Neural progenitor cell (in vitro differentiated cells): ENCODE results near the gene ZNF200. TPM values are rescaled to one million over a fixed set of nuclear protein-coding genes. Genes with fewer than 3 reads are reported as not detected.
A peak's percentile ranks its signal among the peaks of the same experiment; 100 is the strongest.

Experiments used
- DNase-seq: peaks from one replicate; pipeline ENCODE4 v3.0.0-alpha.2; 2016; ENCODE audit warnings: low spot score
- H2AFZ ChIP-seq: fragments of 200-600 bp; sonication (generic); replicated peaks from 2 replicates; pipeline ENCODE4 v1.6.1; 2016; ENCODE audit warnings: antibody characterized with exemption
- H3F3A ChIP-seq: fragments of 200-600 bp; sonication (generic); 2 replicates; pipeline ENCODE4 v1.6.1; 2016; ENCODE audit warnings: antibody characterized with exemption, low read depth
- H3K27ac ChIP-seq: fragments of 200-600 bp; sonication (generic); 2 replicates; pipeline ENCODE4 v1.5.1; 2016; ENCODE audit warnings: mild to moderate bottlenecking
- H3K27me3 ChIP-seq: fragments of 200-600 bp; sonication (generic); 2 replicates; pipeline ENCODE4 v1.6.1; 2016; ENCODE audit warnings: mild to moderate bottlenecking, moderate library complexity
- H3K36me3 ChIP-seq: fragments of 200-600 bp; sonication (generic); 2 replicates; pipeline ENCODE4 v1.5.1; 2016
- H3K4me1 ChIP-seq: fragments of 200-600 bp; sonication (generic); 2 replicates; pipeline ENCODE4 v1.6.1; 2016; ENCODE audit warnings: mixed run types
- H3K4me2 ChIP-seq: fragments of 200-600 bp; sonication (generic); 2 replicates; pipeline ENCODE4 v1.6.1; 2016
- H3K4me3 ChIP-seq: fragments of 200-600 bp; sonication (generic); 2 replicates; pipeline ENCODE4 v1.5.1; 2016
- H3K79me2 ChIP-seq: fragments of 200-600 bp; sonication (generic); 2 replicates; pipeline ENCODE4 v1.6.1; 2016; ENCODE audit warnings: low read depth
- H3K9ac ChIP-seq: fragments of 200-600 bp; sonication (generic); 2 replicates; pipeline ENCODE4 v1.6.1; 2016
- H3K9me3 ChIP-seq: fragments of 200-600 bp; sonication (generic); 2 replicates; pipeline ENCODE4 v1.5.1; 2016; ENCODE audit warnings: low read depth
- H4K20me1 ChIP-seq: fragments of 200-600 bp; sonication (generic); 2 replicates; pipeline ENCODE4 v1.6.1; 2016; ENCODE audit warnings: low read depth
- H3K27ac Mint-ChIP-seq: 3 replicates; pipeline ENCODE4 v1.8.0; 2021; ENCODE audit warnings: mixed read lengths
- H3K27me3 Mint-ChIP-seq: 2 replicates; pipeline ENCODE4 v1.8.0; 2022; ENCODE audit warnings: low read depth, mild to moderate bottlenecking, inconsistent platforms, moderate library complexity, mixed read lengths; ENCODE audit not compliant: insufficient read depth
- H3K36me3 Mint-ChIP-seq: 3 replicates; pipeline ENCODE4 v1.8.0; 2021; ENCODE audit warnings: mixed read lengths
- H3K4me1 Mint-ChIP-seq: 3 replicates; pipeline ENCODE4 v1.8.0; 2021; ENCODE audit warnings: mixed read lengths
- H3K4me3 Mint-ChIP-seq: 3 replicates; pipeline ENCODE4 v1.8.0; 2021; ENCODE audit warnings: mild to moderate bottlenecking, moderate library complexity, mixed read lengths
- H3K9me3 Mint-ChIP-seq: 3 replicates; pipeline ENCODE4 v1.8.0; 2020; ENCODE audit warnings: mixed read lengths
- CTCF ChIP-seq: fragments of 200-600 bp; sonication (generic); IDR thresholded peaks from 2 replicates; pipeline ENCODE4 v1.5.1; 2017; ENCODE audit warnings: antibody characterized with exemption, mild to moderate bottlenecking
- EZH2 ChIP-seq: fragments of 200-600 bp; sonication (generic); IDR thresholded peaks from 2 replicates; pipeline ENCODE4 v1.6.1; 2017; ENCODE audit warnings: antibody characterized with exemption, mild to moderate bottlenecking, moderate library complexity
- EZH2phosphoT487 ChIP-seq: fragments of 200-600 bp; sonication (generic); IDR thresholded peaks from 2 replicates; pipeline ENCODE4 v1.6.1; 2017; ENCODE audit warnings: antibody characterized with exemption
- total RNA-seq: library from RNA; depleted of rRNA; stranded (reverse); fragments of >200 nt; gene quantifications from 2 replicates; pipeline ENCODE4 v1.2.3, GENCODE V29; 2015; ENCODE audit warnings: low replicate concordance

Gene ZNF200
- total RNA-seq, 1 donor from 2014 or later: 10.1 TPM

GRCh38 chr16:3190949-3191353 is 44.0 kb downstream of the ZNF200 start:
- peaks cover 17% of the 10 kb centered on the region for H4K20me1 ChIP-seq
- H3F3A ChIP-seq: peaks cover 33% of the 10 kb centered on the region
- H3K4me1 ChIP-seq: no peaks in the 10 kb centered on the region
- no peaks in the 10 kb centered on the region for H3K9me3 ChIP-seq
- no peak overlapping the region for H3K27ac Mint-ChIP-seq
- H3K4me3 ChIP-seq: peak overlapping the region; percentile 75
- peaks cover 51% of the 10 kb centered on the region for H3K27me3 Mint-ChIP-seq
- no peak overlapping the region for H3K9ac ChIP-seq
- no peaks in the 10 kb centered on the region for H3K79me2 ChIP-seq
- TF ChIP-seq CTCF: no peak
- TF ChIP-seq EZH2: no peak
- TF ChIP-seq EZH2phosphoT487: no peak
- no peak overlapping the region for H3K27ac ChIP-seq
- peak overlapping the region; percentile 81 for H3K4me2 ChIP-seq
- no peak overlapping the region for H2AFZ ChIP-seq
- no peaks in the 10 kb centered on the region for H3K36me3 ChIP-seq
- H3K4me3 Mint-ChIP-seq: peak overlapping the region; percentile 97
- H3K9me3 Mint-ChIP-seq: peaks cover 11% of the 10 kb centered on the region
- no peaks in the 10 kb centered on the region for H3K36me3 Mint-ChIP-seq
- peaks cover 87% of the 10 kb centered on the region for H3K27me3 ChIP-seq
- DNase-seq: peak; percentile 32
- H3K4me1 Mint-ChIP-seq: peaks cover 23% of the 10 kb centered on the region

GRCh38 chr16:3189869-3190268 is 45.1 kb downstream of the ZNF200 start:
- Mint-ChIP-seq H3K9me3 (peaks cover 11% of the 10 kb centered on the region), H3K36me3 (no peaks in the 10 kb centered on the region), H3K27me3 (peaks cover 49% of the 10 kb centered on the region), H3K27ac (no peak overlapping the region), H3K4me1 (peaks cover 23% of the 10 kb centered on the region), H3K4me3 (peak overlapping the region; percentile 97)
- H3K4me3 ChIP-seq: peak overlapping the region; percentile 75
- H3F3A ChIP-seq: peaks cover 33% of the 10 kb centered on the region
- peak; percentile 38 for DNase-seq
- H2AFZ ChIP-seq: no peak overlapping the region
- H3K4me1 ChIP-seq: no peaks in the 10 kb centered on the region
- H3K36me3 ChIP-seq: no peaks in the 10 kb centered on the region
- H3K9ac ChIP-seq: no peak overlapping the region
- H3K9me3 ChIP-seq: no peaks in the 10 kb centered on the region
- no peak overlapping the region for H3K27ac ChIP-seq
- peaks cover 17% of the 10 kb centered on the region for H4K20me1 ChIP-seq
- H3K27me3 ChIP-seq: peaks cover 93% of the 10 kb centered on the region
- peak overlapping the region; percentile 92 for H3K4me2 ChIP-seq
- no peak for TF ChIP-seq EZH2phosphoT487
- peak; percentile 25 for TF ChIP-seq EZH2
- H3K79me2 ChIP-seq: no peaks in the 10 kb centered on the region

- Mint-ChIP-seq H3K36me3 (no peaks in the 10 kb centered on the region), H3K4me1 (peaks cover 26% of the 10 kb centered on the region), H3K27me3 (peaks cover 50% of the 10 kb centered on the region), H3K27ac (no peak overlapping the region), H3K4me3 (peak overlapping the region; percentile 97), H3K9me3 (peaks cover 11% of the 10 kb centered on the region)
- H2AFZ ChIP-seq: peak overlapping the region; percentile 98
- peak; percentile 43 for TF ChIP-seq EZH2
- TF ChIP-seq EZH2phosphoT487: no peak
- DNase-seq: peak; percentile 75
- H3K36me3 ChIP-seq: no peaks in the 10 kb centered on the region
- H4K20me1 ChIP-seq: peaks cover 17% of the 10 kb centered on the region
- H3K4me3 ChIP-seq: peak overlapping the region; percentile 75
- peaks cover 95% of the 10 kb centered on the region for H3K27me3 ChIP-seq
- H3K4me1 ChIP-seq: no peaks in the 10 kb centered on the region
- no peaks in the 10 kb centered on the region for H3K79me2 ChIP-seq
- peak overlapping the region; percentile 92 for H3K4me2 ChIP-seq
- H3K9me3 ChIP-seq: no peaks in the 10 kb centered on the region
- H3K27ac ChIP-seq: no peak overlapping the region
- H3K9ac ChIP-seq: no peak overlapping the region
- peaks cover 38% of the 10 kb centered on the region for H3F3A ChIP-seq
Observed at GRCh38 chr16:3188925-3189825, 45.8 kb downstream of the ZNF200 start.

- H3K27me3 ChIP-seq: peaks cover 96% of the 10 kb centered on the region
- peaks cover 41% of the 10 kb centered on the region for H3F3A ChIP-seq
- H2AFZ ChIP-seq: peak overlapping the region; percentile 98
- Mint-ChIP-seq H3K4me1 (peaks cover 30% of the 10 kb centered on the region), H3K9me3 (peaks cover 14% of the 10 kb centered on the region), H3K36me3 (no peaks in the 10 kb centered on the region), H3K4me3 (peak overlapping the region; percentile 97), H3K27ac (no peak overlapping the region), H3K27me3 (peaks cover 56% of the 10 kb centered on the region)
- no peak for TF ChIP-seq EZH2
- no peak for TF ChIP-seq CTCF
- TF ChIP-seq EZH2phosphoT487: no peak
- peak overlapping the region; percentile 75 for H3K4me3 ChIP-seq
- H3K4me1 ChIP-seq: no peaks in the 10 kb centered on the region
- H3K9me3 ChIP-seq: no peaks in the 10 kb centered on the region
- no peak overlapping the region for H3K27ac ChIP-seq
- DNase-seq: no peak
- peak overlapping the region; percentile 92 for H3K4me2 ChIP-seq
- peaks cover 17% of the 10 kb centered on the region for H4K20me1 ChIP-seq
- no peak overlapping the region for H3K9ac ChIP-seq
- H3K36me3 ChIP-seq: no peaks in the 10 kb centered on the region
- no peaks in the 10 kb centered on the region for H3K79me2 ChIP-seq
Observed at GRCh38 chr16:3188675-3188924, 46.4 kb downstream of the ZNF200 start.
